ENCODE measurements around the gene TNN. TPM values are rescaled to one million over a fixed set of nuclear protein-coding genes. Genes with fewer than 3 reads are reported as not detected.

The TNN gene
- total and polyA plus RNA-seq, 11 donors = 0.03 to 0.59 (median 0.12) TPM; not detected in 3

GRCh38 chr1:175128523-175128922 lies 60.9 kb downstream of the TNN start:
- H3K27ac ChIP-seq = peak overlapping the region in 8 of 12 donors; percentile 8 to 56 (median 30)
- H3K4me1 ChIP-seq = peaks cover 0 to 58% (median 33%) of the 10 kb centered on the region in 12 donors
- ATAC-seq (no peak), DNase-seq (no peak)
- H3K27me3 ChIP-seq = no peaks in the 10 kb centered on the region
- no peaks in the 10 kb centered on the region for H3K36me3 ChIP-seq
- 85 to 94% (median 86%) methylated on average over 9 of the region's 9 CpGs for WGBS, 4 donors
- no peaks in the 10 kb centered on the region for H3K9me3 ChIP-seq
- no peak for TF ChIP-seq POLR2A (IDR thresholded peaks at IDR 0.05)
- TF ChIP-seq CTCF (IDR thresholded peaks at IDR 0.05) = no peak
- H3K4me3 ChIP-seq = no peak overlapping the region
- intact Hi-C loops (cut with DNase I) = loop anchor here in 4 of 10 donors (5.0 to 10.0 kb wide), 3 partner anchors 96 to 361 kb away; no protein-coding TSS in a partner anchor

GRCh38 chr1:175129182-175129581 lies 61.5 kb downstream of the TNN start:
- Histone ChIP-seq H3K36me3 (no peaks in the 10 kb centered on the region), H3K4me3 (no peak overlapping the region), H3K4me1 (peaks cover 0 to 58% (median 33%) of the 10 kb centered on the region in 12 donors), H3K9me3 (no peaks in the 10 kb centered on the region), H3K27me3 (no peaks in the 10 kb centered on the region), H3K27ac (peak overlapping the region in 9 of 12 donors; percentile 1 to 65 (median 36))
- intact Hi-C loops (cut with DNase I) = loop anchor here in 4 of 10 donors (5.0 to 10.0 kb wide), 3 partner anchors 97 to 362 kb away; no protein-coding TSS in a partner anchor
- no peak for DNase-seq
- WGBS, 4 donors = 50 to 67% (median 54%) methylated on average over 1 of the region's 1 CpG
- no peak for TF ChIP-seq CTCF (IDR thresholded peaks at IDR 0.05)
- TF ChIP-seq POLR2A (IDR thresholded peaks at IDR 0.05) = no peak
- peak in 3 of 4 donors; percentile 27 to 50 (median 46) for ATAC-seq

- DNase-seq (no peak), ATAC-seq (no peak)
- H3K27me3 ChIP-seq = no peaks in the 10 kb centered on the region
- H3K36me3 ChIP-seq = no peaks in the 10 kb centered on the region
- TF ChIP-seq POLR2A (IDR thresholded peaks at IDR 0.05) (no peak), CTCF (IDR thresholded peaks at IDR 0.05) (no peak)
- intact Hi-C loops (cut with DNase I) = loop anchor here in 4 of 10 donors (5.0 to 10.0 kb wide), 3 partner anchors 97 to 362 kb away; no protein-coding TSS in a partner anchor
- H3K4me1 ChIP-seq = peaks cover 0 to 56% (median 33%) of the 10 kb centered on the region in 12 donors
- no peaks in the 10 kb centered on the region for H3K9me3 ChIP-seq
- WGBS, 4 donors = 68 to 78% (median 75%) methylated on average over 2 of the region's 2 CpGs
- H3K4me3 ChIP-seq = no peak overlapping the region
- peak overlapping the region in 9 of 12 donors; percentile 1 to 65 (median 36) for H3K27ac ChIP-seq
These were observed 62.0 kb downstream of the TNN start for GRCh38 chr1:175129644-175129996.

- no peak for TF ChIP-seq CTCF (IDR thresholded peaks at IDR 0.05)
- TF ChIP-seq POLR2A (IDR thresholded peaks at IDR 0.05) = no peak
These were observed 62.5 kb downstream of the TNN start for GRCh38 chr1:175129997-175130648.

More at GRCh38 chr1:175129997-175130648, 62.5 kb downstream of the TNN start:
- H3K27me3 ChIP-seq = no peaks in the 10 kb centered on the region
- H3K36me3 ChIP-seq = no peaks in the 10 kb centered on the region
- DNase-seq (peak in 2 of 5 donors; percentile 31 to 38), ATAC-seq (peak; percentile 48 to 81 (median 66))
- 37 to 49% (median 43%) methylated on average over 5 of the region's 5 CpGs for WGBS, 4 donors
- H3K27ac ChIP-seq = peak overlapping the region in 10 of 12 donors; percentile 1 to 65 (median 37)
- peaks cover 0 to 52% (median 31%) of the 10 kb centered on the region in 12 donors for H3K4me1 ChIP-seq
- intact Hi-C loops (cut with DNase I) = loop anchor here in 4 of 10 donors (5.0 to 10.0 kb wide), 3 partner anchors 98 to 363 kb away; no protein-coding TSS in a partner anchor
- H3K4me3 ChIP-seq = no peak overlapping the region
- H3K9me3 ChIP-seq = no peaks in the 10 kb centered on the region

Measured in heart left ventricle (tissue), 16 donors.